HFF-Myc (cell line): ENCODE data around the gene FHIT.
A peak's percentile ranks its signal among the peaks of the same experiment; 100 is the strongest.

Experiments used
- DNase-seq: peaks from one replicate; pipeline ENCODE4 v3.0.0-alpha.2; 2011; ENCODE audit warnings: low read depth; ENCODE audit errors: extremely low read depth
- H3K4me3 ChIP-seq: replicated peaks from 2 replicates; pipeline ENCODE4 v1.5.1; 2011; ENCODE audit warnings: low read depth, mild to moderate bottlenecking, control low read depth, low read length
- TF ChIP-seq, protein P1 (sequence below): IDR thresholded peaks from 2 replicates; pipeline ENCODE4 v1.5.1; 2012; ENCODE audit warnings: mild to moderate bottlenecking, low read depth, low read length, control low read depth; ENCODE audit errors: missing control alignments

FHIT gene

DNA sequence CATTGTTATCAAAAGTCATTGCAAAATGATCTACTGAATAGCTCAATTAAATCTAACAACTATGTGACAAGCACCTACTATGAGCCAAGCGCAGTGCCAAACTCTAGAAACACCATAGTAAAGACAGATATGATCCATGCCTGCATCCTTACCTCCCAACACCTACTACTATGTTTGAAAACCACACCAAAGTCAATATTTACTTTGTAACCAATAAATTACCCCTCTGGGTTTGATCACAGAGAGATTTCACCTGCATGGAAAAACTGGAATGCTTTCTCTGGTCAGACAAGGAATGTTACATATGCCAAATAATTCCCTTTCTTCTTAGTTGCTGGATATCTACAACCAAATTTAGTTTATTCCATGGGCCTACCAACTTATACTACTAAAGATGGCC lies 422.2 kb downstream of the FHIT start:
- DNase-seq, result no peak
- no peak overlapping the region for H3K4me3 ChIP-seq
- TF ChIP-seq, protein P1, sequence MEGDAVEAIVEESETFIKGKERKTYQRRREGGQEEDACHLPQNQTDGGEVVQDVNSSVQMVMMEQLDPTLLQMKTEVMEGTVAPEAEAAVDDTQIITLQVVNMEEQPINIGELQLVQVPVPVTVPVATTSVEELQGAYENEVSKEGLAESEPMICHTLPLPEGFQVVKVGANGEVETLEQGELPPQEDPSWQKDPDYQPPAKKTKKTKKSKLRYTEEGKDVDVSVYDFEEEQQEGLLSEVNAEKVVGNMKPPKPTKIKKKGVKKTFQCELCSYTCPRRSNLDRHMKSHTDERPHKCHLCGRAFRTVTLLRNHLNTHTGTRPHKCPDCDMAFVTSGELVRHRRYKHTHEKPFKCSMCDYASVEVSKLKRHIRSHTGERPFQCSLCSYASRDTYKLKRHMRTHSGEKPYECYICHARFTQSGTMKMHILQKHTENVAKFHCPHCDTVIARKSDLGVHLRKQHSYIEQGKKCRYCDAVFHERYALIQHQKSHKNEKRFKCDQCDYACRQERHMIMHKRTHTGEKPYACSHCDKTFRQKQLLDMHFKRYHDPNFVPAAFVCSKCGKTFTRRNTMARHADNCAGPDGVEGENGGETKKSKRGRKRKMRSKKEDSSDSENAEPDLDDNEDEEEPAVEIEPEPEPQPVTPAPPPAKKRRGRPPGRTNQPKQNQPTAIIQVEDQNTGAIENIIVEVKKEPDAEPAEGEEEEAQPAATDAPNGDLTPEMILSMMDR, result no peak

DNA sequence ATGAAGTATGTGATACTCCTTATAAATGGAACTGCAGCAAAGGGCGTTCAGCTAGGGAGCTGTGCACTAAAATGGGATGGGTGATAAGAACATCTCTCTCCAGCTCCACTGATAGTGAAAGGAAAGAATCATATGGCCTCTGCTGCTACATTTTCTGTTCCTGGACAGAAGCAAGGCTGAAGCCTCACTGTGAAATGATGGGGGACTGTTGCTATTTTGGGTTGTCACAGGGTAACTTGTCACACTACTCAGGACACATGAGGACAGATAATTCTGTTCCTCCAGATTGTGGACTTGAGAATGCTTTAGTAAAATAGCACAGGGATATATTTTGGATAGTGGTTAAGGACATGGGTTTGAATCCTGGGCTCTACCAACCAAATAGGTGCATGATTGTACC lies 423.6 kb downstream of the FHIT start:
- DNase-seq, result no peak
- TF ChIP-seq, protein P1, result no peak
- no peak overlapping the region for H3K4me3 ChIP-seq

DNA sequence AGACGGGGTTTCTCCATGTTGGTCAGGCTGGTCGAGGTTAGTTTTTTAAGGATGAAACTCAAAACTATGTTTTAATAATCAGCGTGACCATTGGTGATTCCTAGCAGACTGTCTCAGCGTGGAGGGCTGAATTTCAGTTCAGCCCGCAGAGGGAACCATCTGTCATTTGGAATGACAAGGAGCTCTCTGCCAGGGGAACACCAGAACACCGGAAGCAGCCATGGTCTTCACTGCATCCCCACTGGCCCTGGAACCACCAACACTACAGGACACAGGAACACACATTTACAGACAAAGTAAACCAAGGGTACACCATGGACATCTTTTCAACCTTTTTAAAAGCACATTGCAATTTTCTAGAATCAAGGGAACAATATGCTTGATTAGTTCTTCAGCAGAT lies 424.7 kb downstream of the FHIT start:
- no peak overlapping the region for H3K4me3 ChIP-seq
- DNase-seq, result no peak
- TF ChIP-seq, protein P1, result no peak

DNA sequence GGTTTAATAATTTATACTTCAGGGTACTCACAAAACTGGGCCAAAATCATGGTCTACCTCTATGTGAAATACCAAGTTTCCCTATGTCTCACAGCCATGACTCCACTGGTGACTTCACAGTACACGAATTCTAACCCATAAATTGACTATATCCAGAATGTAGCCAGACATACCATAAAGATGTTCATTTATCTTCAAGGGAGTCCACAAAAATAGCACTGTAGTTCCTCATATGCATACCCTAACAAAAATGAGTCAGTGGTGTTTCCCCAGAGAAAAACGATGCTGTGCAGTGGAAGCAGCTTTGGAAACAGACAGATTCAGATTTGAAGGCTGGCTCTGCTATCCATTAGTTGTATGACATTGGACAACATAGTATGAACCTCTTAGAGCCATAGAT lies 438.8 kb downstream of the FHIT start:
- TF ChIP-seq, protein P1, result no peak
- no peak overlapping the region for H3K4me3 ChIP-seq
- DNase-seq, result no peak

DNA sequence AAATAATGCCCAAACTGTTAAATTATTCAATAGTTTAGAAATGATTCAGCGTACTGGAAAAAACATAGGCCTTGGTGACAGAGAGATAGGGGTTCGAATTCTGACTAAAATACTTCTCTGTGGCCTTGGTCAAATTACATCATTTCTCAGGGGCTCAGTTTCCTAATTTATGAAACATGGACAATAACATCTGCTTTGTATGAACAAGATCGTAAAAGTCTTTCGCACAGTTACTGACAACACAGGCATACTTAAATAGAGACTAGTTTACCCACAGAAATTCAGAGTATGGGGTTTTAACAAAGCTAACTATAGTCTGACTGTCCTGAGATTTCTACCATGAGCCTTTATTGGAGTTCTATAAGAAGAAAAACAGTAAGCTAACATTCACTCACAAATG lies 440.4 kb downstream of the FHIT start:
- DNase-seq, result no peak
- TF ChIP-seq, protein P1, result no peak
- no peak overlapping the region for H3K4me3 ChIP-seq

DNA sequence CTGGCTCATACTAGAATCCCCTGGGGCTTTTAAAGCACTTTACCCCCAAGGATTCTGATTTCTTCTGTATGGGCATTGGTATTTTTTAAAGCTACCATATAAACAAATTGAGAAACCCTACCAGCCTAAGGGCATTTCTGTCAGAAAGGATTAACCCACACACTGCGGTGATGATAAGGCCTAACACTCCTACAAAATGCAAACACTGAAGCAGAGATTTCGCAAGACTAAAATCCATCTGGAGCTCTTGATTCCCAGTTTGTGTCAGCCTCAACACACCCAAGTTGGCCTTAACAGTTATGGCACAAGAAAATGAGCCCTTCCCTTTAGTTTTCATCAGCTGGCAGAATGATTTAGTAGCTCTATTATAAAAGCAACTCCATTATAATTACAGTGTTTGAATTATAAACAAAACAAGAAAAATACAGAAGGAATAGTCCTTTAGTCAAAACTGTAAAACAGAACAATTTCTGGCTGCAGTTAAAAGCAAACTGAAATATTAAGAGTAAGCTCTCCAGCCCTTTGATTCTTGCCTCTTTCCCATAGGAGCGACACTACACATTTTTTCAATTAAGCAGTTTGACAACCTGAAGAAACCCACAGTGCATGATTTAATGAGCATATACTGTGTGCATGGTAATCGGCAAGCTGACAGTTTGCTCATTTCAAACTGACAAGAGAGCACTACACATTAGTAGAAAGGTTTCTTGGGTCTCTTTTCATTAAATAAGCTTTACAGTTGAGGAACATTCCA lies 441.2 kb downstream of the FHIT start:
- TF ChIP-seq, protein P1, result no peak
- peak; percentile 2 for DNase-seq
- H3K4me3 ChIP-seq, result no peak overlapping the region
